ENCODE data around the gene IST1. TPM values are rescaled to one million over a fixed set of nuclear protein-coding genes. Genes with fewer than 3 reads are reported as not detected.

Gene IST1
- total RNA-seq, 2 experiments from 2014 or later: 170 to 179 TPM

GRCh38 chr16:71961066-71962039 is 66.0 kb downstream of the IST1 start:
- intact Hi-C loops (cut with DNase I, micrococcal nuclease): loop anchor here (2.0 to 5.0 kb wide), 5 partner anchors 79 to 397 kb away; partner anchors contain the start of gene ZNF821 (in 1 of the 2)
- Mint-ChIP-seq H3K9me3 (ENCODE audit: low read depth) (no peaks in the 10 kb centered on the region), H3K36me3 (ENCODE audit: low read depth) (no peaks in the 10 kb centered on the region), H3K4me1 (peaks cover 5% of the 10 kb centered on the region), H3K4me3 (no peak overlapping the region), H3K27ac (no peak overlapping the region), H3K27me3 (no peaks in the 10 kb centered on the region)
- peak; percentile 97 for ATAC-seq
- ChIA-PET POLR2A (interaction anchor here (0.6 to 1.5 kb wide), 4 partner anchors 76 to 1809 kb away, joined by 3 to 7 read pairs (median 4); no protein-coding TSS in a partner anchor), CTCF (interaction anchor here (0.5 to 2.4 kb wide), 53 partner anchors 10 to 1474 kb away, joined by 3 to 15 read pairs (median 3); partner anchors contain the start of gene AP1G1)
- peak; percentile 92 for DNase-seq

- Mint-ChIP-seq H3K4me3 (no peak overlapping the region), H3K27ac (no peak overlapping the region), H3K27me3 (no peaks in the 10 kb centered on the region), H3K9me3 (ENCODE audit: low read depth) (no peaks in the 10 kb centered on the region), H3K4me1 (no peaks in the 10 kb centered on the region), H3K36me3 (ENCODE audit: low read depth) (no peaks in the 10 kb centered on the region)
- POLR2A ChIA-PET: no interaction called here
- intact Hi-C loops (cut with DNase I, micrococcal nuclease): loop anchor here (5.0 kb wide), 2 partner anchors 81 to 396 kb away; partner anchors contain the start of gene ZNF821 (in 1 of the 2)
- ATAC-seq (no peak), DNase-seq (no peak)
- CTCF ChIA-PET: interaction anchor here (0.7 to 2.2 kb wide), 4 partner anchors 37 to 93 kb away, joined by 3 to 12 read pairs (median 6); partner anchors contain the start of genes PKD1L3 and ZNF821
Measured at GRCh38 chr16:71963125-71963875, 68.0 kb downstream of the IST1 start.

GRCh38 chr16:71965223-71965622 is 69.9 kb downstream of the IST1 start:
- no peaks in the 10 kb centered on the region for H3K36me3 Mint-ChIP-seq (ENCODE audit: low read depth)
- DNase-seq: no peak
- intact Hi-C loops (cut with DNase I, micrococcal nuclease): no loop called here

GRCh38 chr16:71966932-71967331 is 71.6 kb downstream of the IST1 start:
- POLR2A ChIA-PET: no interaction called here
- Mint-ChIP-seq H3K36me3 (ENCODE audit: low read depth) (no peaks in the 10 kb centered on the region), H3K9me3 (ENCODE audit: low read depth) (no peaks in the 10 kb centered on the region), H3K27ac (no peak overlapping the region), H3K4me3 (no peak overlapping the region), H3K4me1 (no peaks in the 10 kb centered on the region), H3K27me3 (no peaks in the 10 kb centered on the region)
- CTCF ChIA-PET: no interaction called here
- no peak for DNase-seq
- no peak for ATAC-seq
- intact Hi-C loops (cut with DNase I, micrococcal nuclease): no loop called here

More at GRCh38 chr16:71965223-71965622, 69.9 kb downstream of the IST1 start:
- H3K9me3 Mint-ChIP-seq (ENCODE audit: low read depth): no peaks in the 10 kb centered on the region
- ChIA-PET POLR2A (interaction anchor here (0.6 kb wide), 1 partner anchor 1650 kb away, joined by 4 read pairs; no protein-coding TSS in a partner anchor), CTCF (interaction anchor here (1.1 kb wide), 1 partner anchor 9 kb away, joined by 3 read pairs; no protein-coding TSS in a partner anchor)
- no peaks in the 10 kb centered on the region for H3K27me3 Mint-ChIP-seq
- no peaks in the 10 kb centered on the region for H3K4me1 Mint-ChIP-seq
- H3K4me3 Mint-ChIP-seq: no peak overlapping the region
- ATAC-seq: no peak
- no peak overlapping the region for H3K27ac Mint-ChIP-seq

- no peaks in the 10 kb centered on the region for H3K36me3 Mint-ChIP-seq (ENCODE audit: low read depth)
- ChIA-PET POLR2A (interaction anchor here (0.5 kb wide), 1 partner anchor 70 kb away, joined by 3 read pairs; no protein-coding TSS in a partner anchor), CTCF (no interaction called here)
- H3K4me1 Mint-ChIP-seq: no peaks in the 10 kb centered on the region
- no peak overlapping the region for H3K4me3 Mint-ChIP-seq
- H3K27ac Mint-ChIP-seq: no peak overlapping the region
- intact Hi-C loops (cut with DNase I, micrococcal nuclease): no loop called here
- no peak for ATAC-seq
- no peaks in the 10 kb centered on the region for H3K27me3 Mint-ChIP-seq
- no peaks in the 10 kb centered on the region for H3K9me3 Mint-ChIP-seq (ENCODE audit: low read depth)
- DNase-seq: no peak
Measured at GRCh38 chr16:71969353-71969752, 74.0 kb downstream of the IST1 start.

GRCh38 chr16:71971571-71971970 is 76.2 kb downstream of the IST1 start:
- no peak overlapping the region for H3K4me3 Mint-ChIP-seq
- H3K27me3 Mint-ChIP-seq: no peaks in the 10 kb centered on the region
- no peaks in the 10 kb centered on the region for H3K4me1 Mint-ChIP-seq
- intact Hi-C loops (cut with DNase I, micrococcal nuclease): no loop called here
- ATAC-seq (no peak), DNase-seq (no peak)
- ChIA-PET POLR2A (no interaction called here), CTCF (interaction anchor here (0.5 to 2.0 kb wide), 5 partner anchors 10 to 943 kb away, joined by 3 to 12 read pairs (median 3); no protein-coding TSS in a partner anchor)
- H3K36me3 Mint-ChIP-seq (ENCODE audit: low read depth): no peaks in the 10 kb centered on the region
- no peak overlapping the region for H3K27ac Mint-ChIP-seq
- H3K9me3 Mint-ChIP-seq (ENCODE audit: low read depth): no peaks in the 10 kb centered on the region

GRCh38 chr16:71972356-71972755 is 77.0 kb downstream of the IST1 start:
- intact Hi-C loops (cut with DNase I, micrococcal nuclease): no loop called here
- Mint-ChIP-seq H3K4me3 (no peak overlapping the region), H3K36me3 (ENCODE audit: low read depth) (no peaks in the 10 kb centered on the region), H3K9me3 (ENCODE audit: low read depth) (no peaks in the 10 kb centered on the region), H3K27ac (no peak overlapping the region), H3K27me3 (no peaks in the 10 kb centered on the region), H3K4me1 (no peaks in the 10 kb centered on the region)
- ATAC-seq: no peak
- CTCF ChIA-PET: interaction anchor here (2.3 kb wide), 1 partner anchor 11 kb away, joined by 15 read pairs; no protein-coding TSS in a partner anchor
- DNase-seq: no peak
- POLR2A ChIA-PET: no interaction called here

GRCh38 chr16:71973001-71973400 is 77.7 kb downstream of the IST1 start:
- intact Hi-C loops (cut with DNase I, micrococcal nuclease): no loop called here
- DNase-seq (no peak), ATAC-seq (no peak)
- ChIA-PET POLR2A (no interaction called here), CTCF (interaction anchor here (2.3 kb wide), 1 partner anchor 12 kb away, joined by 15 read pairs; no protein-coding TSS in a partner anchor)
- H3K9me3 Mint-ChIP-seq (ENCODE audit: low read depth): no peaks in the 10 kb centered on the region
- no peak overlapping the region for H3K27ac Mint-ChIP-seq
- H3K4me1 Mint-ChIP-seq: no peaks in the 10 kb centered on the region
- no peaks in the 10 kb centered on the region for H3K36me3 Mint-ChIP-seq (ENCODE audit: low read depth)
- H3K4me3 Mint-ChIP-seq: no peak overlapping the region
- no peaks in the 10 kb centered on the region for H3K27me3 Mint-ChIP-seq

- no peak for DNase-seq
- ChIA-PET CTCF (interaction anchor here (0.9 to 2.3 kb wide), 2 partner anchors 9 to 13 kb away, joined by 3 to 15 read pairs; no protein-coding TSS in a partner anchor), POLR2A (no interaction called here)
- intact Hi-C loops (cut with DNase I, micrococcal nuclease): no loop called here
- Mint-ChIP-seq H3K4me3 (no peak overlapping the region), H3K4me1 (no peaks in the 10 kb centered on the region), H3K27me3 (no peaks in the 10 kb centered on the region), H3K9me3 (ENCODE audit: low read depth) (no peaks in the 10 kb centered on the region), H3K27ac (no peak overlapping the region), H3K36me3 (ENCODE audit: low read depth) (no peaks in the 10 kb centered on the region)
- no peak for ATAC-seq
Measured at GRCh38 chr16:71974068-71974818, 78.9 kb downstream of the IST1 start.

All from activated CD4-positive, alpha-beta T cell treated with anti-CD3 and anti-CD28 coated beads for 36 hours (primary cell).